Suppressor macrophage treated with lipopolysaccharide for 1 hour (primary cell): Measurements from ENCODE around the gene MAP7D3.

Experiments
- DNase-seq, 3 donors: peaks; one replicate each; pipeline ENCODE4 v3.0.0-alpha.2; 2020 to 2022

Gene MAP7D3

GRCh38 chrX:136203951-136204350, 47.2 kb downstream of the MAP7D3 start:
- DNase-seq = no peak

DNA sequence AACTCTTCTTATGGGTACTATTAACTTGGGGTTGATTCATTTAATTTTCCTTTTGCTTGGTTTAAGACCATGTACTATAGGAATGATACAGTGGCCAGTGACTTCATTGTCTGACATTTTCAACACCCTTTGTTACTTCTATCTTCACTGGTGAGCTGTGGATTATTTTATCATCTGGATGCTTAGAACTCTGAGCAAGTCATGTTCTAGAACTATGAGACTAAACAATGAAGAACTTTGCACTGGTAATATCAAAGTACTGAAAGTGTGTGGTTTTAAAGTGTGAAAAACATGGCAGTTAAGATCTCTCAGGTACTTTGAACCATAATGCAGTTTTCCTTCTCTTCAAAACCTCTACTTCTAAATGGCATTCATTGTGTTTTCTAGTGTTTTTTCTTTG, 47.8 kb downstream of the MAP7D3 start:
- DNase-seq = no peak

GRCh38 chrX:136202889-136203288, 48.3 kb downstream of the MAP7D3 start:
- DNase-seq = no peak

GRCh38 chrX:136201601-136202000, 49.6 kb downstream of the MAP7D3 start:
- no peak for DNase-seq

DNA sequence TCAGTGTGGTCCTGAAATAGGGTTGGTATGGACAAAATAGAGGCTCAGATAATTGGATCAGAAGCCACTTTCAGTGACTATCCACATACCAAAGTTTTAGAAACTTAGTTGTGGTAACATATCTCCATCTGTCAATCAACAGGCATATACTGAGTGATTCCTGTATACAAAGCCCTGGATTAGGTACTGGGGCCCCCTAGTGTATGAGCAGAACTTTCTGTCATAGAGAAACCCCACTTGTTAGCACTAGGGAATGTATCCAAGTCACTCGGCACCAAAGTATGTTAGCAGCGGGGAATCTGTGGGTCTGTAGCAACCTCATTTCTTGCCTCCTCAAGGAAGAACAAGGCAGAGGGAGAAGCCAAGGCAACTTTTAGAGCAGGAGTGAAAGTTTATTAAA, 50.7 kb downstream of the MAP7D3 start:
- peak; percentile 23 to 46 (median 39) for DNase-seq

DNA sequence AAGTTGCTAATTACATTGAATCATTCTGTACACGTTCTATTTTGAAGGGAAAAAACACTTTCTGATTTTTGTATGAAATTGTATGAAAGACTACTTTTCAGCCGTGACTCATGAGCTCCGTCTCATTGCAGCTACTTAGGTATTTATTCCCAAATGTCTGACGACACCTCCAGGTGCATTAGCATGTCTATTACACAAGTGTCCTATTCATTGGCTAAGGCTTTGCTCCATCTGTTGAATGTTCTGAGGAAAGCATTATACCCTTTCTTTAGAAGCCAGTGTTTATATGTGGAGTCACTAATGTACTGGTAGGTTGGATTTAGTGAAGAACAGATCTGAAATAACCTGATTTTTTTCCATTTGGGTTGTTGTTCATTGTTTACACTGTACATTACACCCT, 51.8 kb downstream of the MAP7D3 start:
- no peak for DNase-seq

DNA sequence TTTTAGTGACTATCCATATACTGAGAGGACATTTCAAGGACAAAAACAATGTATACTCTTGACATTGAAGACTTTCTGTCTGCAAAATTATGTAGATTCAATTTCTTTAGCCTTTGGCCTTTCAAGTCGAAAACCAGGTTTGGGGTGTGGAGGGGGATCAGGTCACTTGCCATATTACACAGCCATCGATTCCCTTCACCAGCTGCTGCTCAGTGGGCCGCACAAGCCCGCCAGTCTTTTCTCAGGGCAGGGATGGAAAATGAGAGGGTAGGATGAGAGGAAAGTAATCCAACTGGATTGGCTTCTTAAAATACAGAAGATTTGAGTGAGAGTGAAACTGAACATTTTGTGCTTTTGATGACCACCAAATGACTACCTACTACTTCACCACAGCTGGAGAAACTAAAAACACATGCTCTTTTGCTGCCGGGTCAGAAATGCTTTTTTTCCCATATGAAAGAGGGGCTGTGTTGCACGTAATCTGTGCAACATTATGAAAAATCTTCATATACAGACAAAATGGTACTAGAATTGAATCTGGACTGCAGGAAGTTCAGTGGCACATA, 52.4 kb downstream of the MAP7D3 start:
- DNase-seq = no peak

DNA sequence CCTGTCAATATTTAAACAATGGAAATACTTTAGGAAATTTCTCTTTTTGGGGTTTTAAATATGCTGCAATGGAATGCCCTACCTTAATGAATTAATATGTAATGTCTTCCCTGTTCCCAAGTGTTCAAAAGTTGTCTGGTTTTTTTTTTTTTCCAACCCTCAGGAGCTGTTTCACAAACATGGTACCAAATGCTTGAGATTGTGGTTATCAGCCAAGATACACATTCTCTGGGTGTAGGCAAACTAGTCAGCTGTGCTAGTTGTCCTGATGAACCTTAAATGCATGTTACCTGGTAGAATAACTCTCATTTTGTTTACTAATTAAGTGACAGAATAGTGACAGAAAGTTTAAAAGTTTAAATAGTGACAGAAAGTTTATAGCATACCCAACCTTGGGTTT, 53.2 kb downstream of the MAP7D3 start:
- no peak for DNase-seq

DNA sequence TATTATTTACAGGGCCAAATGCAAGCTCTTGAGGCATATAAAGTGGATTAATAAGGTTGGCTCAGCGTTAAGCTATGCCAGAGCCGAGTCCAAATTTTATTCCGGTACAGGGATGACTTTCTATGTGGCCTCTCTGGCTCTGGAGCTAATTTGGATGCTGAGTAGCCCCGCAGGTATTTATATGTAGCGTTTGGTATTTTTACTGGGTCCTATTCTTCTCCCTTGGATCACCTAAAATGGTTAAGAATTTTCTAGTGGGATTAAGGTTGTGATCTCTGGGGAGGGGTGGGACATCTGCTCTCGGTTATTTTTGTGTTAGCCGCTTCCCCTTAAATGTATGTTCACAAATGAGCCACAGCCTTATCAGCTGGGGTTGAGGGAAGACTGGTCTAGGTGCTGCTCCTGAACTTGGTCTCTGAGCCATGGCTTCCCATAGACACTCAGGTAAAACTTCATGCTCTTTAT, 54.5 kb downstream of the MAP7D3 start:
- DNase-seq = no peak

GRCh38 chrX:136195247-136195646, 56.0 kb downstream of the MAP7D3 start:
- no peak for DNase-seq

DNA sequence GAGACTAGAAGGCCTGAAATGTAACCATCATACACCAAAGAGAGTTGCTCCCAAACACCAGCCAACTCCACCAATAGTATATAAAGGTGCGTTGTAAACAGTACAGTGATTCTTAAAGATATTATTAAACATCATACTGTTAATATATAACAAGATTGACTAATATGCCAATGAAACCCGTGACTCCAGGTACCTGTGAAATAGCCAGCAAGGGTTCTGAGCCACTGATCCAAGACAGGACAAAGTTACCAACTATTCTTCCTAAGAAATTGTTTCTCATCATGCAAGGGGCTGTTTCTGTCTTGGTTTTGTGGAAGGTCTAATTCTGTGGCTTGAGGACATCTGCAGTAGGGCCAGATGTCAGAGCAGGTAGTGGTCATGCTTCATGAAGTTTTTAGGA, 56.7 kb downstream of the MAP7D3 start:
- DNase-seq = no peak

- peak in 1 of 3 donors; percentile 37 for DNase-seq
These were observed 57.4 kb downstream of the MAP7D3 start for GRCh38 chrX:136193771-136194170.

DNA sequence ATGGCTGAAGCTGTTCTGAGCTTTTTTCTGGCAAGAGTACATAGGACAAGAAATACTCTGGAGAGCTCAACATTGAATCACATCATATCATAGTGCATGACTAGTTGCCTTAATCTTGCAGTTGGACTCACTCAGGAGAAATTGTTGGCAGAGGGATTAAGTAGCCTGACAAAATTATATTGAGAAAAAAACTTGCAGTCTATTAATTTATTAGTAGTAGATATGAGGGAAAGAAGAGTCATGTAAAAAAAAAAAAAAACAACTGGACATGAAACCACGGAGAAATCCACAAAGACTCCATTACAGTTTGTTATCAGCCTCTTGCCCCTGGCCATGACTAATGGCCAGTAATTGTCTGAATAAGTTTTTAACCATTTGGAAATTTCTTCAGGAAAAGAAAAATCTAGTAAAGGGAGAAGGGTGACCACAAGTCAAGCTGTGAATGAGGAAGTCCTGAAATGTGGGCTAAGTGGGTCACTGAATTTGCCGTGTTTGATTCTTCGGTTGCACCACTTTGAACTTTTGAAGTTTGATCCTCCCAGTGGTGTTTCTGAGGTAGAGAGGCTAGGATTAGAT, 58.3 kb downstream of the MAP7D3 start:
- peak; percentile 38 to 63 (median 60) for DNase-seq

- no peak for DNase-seq
These were observed 59.1 kb downstream of the MAP7D3 start for GRCh38 chrX:136192135-136192534.

GRCh38 chrX:136191171-136191570, 60.0 kb downstream of the MAP7D3 start:
- DNase-seq = peak; percentile 56 to 73 (median 66)

DNA sequence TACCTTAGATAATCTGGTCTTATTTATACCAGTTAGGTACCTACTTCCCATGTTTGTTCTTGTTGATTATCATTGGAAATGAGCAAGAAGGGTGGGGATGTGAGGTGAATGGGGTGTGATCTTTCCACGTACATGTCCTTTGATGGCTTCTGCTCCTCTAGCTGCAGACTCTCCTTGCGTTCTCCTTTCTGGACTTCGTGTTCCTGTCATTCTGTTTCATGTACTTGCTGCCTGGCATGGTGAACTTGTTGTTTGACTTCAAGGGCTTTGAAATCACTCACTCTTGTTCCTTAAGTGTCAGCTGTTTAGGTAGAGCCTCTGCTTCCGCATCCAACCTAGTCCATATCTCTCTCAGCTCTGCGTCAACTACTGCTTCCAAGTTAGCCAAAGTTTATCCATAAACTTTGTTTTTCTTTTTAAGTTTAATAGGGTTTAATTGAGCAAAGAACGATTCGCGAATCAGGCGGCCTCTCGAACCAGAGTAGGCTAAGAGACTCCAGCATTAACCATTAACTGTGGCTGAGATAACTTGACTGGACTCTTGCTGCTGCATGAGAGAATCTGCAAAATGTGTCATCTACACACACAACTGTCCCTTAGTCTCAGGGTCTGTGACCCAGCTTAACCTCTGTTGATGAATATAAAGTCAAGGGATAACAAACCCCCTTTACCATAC, 61.0 kb downstream of the MAP7D3 start:
- DNase-seq = no peak

GRCh38 chrX:136189222-136189621, 62.0 kb downstream of the MAP7D3 start:
- no peak for DNase-seq

DNA sequence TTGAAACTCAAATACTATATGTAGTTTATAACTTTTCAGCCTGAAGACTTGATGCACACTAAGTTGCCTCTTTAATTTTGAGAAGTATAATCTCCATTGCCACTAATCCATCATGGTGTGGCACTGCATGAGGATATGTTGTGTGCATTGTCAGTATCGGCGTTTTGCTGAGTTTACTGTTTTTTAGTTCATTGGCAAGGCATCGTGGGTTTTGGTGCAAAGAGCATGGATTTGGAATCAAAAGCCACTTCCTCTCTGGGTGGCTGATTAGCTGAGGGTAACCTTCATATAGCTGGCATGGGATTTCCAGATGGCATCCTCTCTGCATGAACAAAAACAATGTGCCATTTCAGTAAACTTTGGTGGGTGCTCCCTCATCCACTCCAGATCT, 65.2 kb downstream of the MAP7D3 start:
- DNase-seq = no peak

- DNase-seq = peak; percentile 26 to 48 (median 40)
These were observed 65.7 kb downstream of the MAP7D3 start for GRCh38 chrX:136185401-136186022.

- DNase-seq = no peak
These were observed 67.3 kb downstream of the MAP7D3 start for GRCh38 chrX:136183917-136184316.

DNA sequence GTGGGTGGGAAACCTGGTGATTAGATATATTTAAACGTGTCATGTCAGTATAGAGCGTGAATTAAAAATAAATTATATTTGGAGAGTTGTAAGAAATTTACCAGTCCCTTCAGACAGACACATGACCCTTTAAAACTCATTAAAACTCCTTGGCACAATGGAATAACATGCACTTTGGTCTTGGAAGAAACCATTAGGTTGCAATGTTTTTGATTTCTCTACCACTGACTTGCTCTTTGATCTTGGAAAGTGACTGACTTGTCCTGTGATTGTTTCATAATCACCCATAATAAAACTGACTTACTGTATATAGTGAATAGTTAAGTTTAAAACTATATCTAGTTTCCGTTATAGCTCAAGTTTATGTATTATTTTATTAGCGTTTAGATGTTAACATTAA, 68.0 kb downstream of the MAP7D3 start:
- DNase-seq = no peak

GRCh38 chrX:136182414-136182813, 68.8 kb downstream of the MAP7D3 start:
- peak; percentile 15 to 28 (median 27) for DNase-seq

GRCh38 chrX:136179133-136179532, 72.1 kb downstream of the MAP7D3 start:
- no peak for DNase-seq

GRCh38 chrX:136176399-136176825, 74.8 kb downstream of the MAP7D3 start:
- DNase-seq = no peak
